K562 (cell line): ENCODE results near the gene CHAD.

Source experiments
- CEBPB ChIP-seq: fragments of 450-650 bp; IDR thresholded peaks from 2 replicates; pipeline ENCODE4 v1.6.1; 2016; ENCODE audit warnings: missing genetic modification characterization, missing compliant biosample characterization
- FOS ChIP-seq: IDR thresholded peaks from 3 replicates; pipeline ENCODE4 v1.6.1; 2011; ENCODE audit not compliant: insufficient read length; ENCODE audit errors: extremely low read depth
- SMARCA5 ChIP-seq: fragments of 450-650 bp; IDR thresholded peaks from 2 replicates; pipeline ENCODE4 v1.6.1; 2016
- TAF1 ChIP-seq: IDR thresholded peaks from 2 replicates; pipeline ENCODE4 v1.6.1; 2011; ENCODE audit warnings: mild to moderate bottlenecking, low read length, moderate library complexity; ENCODE audit not compliant: insufficient read depth, control insufficient read depth, severe bottlenecking; ENCODE audit errors: extremely low read depth
- ZBTB17 ChIP-seq: fragments of 450-650 bp; formaldehyde crosslinking; IDR thresholded peaks from 2 replicates; pipeline ENCODE4 v1.4.0; 2020; ENCODE audit warnings: mild to moderate bottlenecking
- TF ChIP-seq, protein P1 (sequence below): fragments of 250-450 bp; sonication (Bioruptor Pico); IDR thresholded peaks from 2 replicates; pipeline ENCODE4 v1.5.0; 2020; ENCODE audit warnings: mild to moderate bottlenecking, borderline replicate concordance
- TF ChIP-seq, protein P2 (sequence below), 3 experiments: IDR thresholded peaks in 2 of 3; conservative IDR thresholded peaks in 1 of 3; 2 replicates each; pipeline ENCODE4 v1.5.1; 2011 to 2012; ENCODE audit warnings: low read length in 3 of 3, mild to moderate bottlenecking in 3 of 3, control low read depth in 2 of 3, improper control_type of control experiment in 1 of 3, inconsistent platforms in 1 of 3, low read depth in 1 of 3, mixed read lengths in 1 of 3, moderate library complexity in 1 of 3; ENCODE audit not compliant: insufficient read depth in 2 of 3

DNA sequence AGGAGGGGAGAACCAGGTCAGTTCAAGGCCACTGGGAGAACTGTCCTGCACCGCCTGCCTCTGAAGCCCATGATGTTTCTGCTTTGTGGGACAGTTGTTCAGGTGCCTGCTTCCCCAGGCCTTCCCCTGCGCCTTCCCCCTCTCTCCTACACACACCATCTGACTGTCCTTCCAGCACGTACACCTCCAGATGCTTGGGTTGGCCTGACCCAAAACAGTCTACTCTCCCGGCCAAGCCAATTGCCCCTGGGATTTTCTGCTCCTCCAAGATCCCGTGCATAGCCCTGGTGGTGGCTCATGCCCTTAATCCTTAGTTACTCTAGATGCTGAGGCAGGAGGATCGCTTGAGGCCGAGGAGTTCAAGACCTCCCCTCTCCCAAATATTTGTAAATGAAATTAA lies 9.3 kb upstream of the CHAD start:
- TF ChIP-seq, protein P1, sequence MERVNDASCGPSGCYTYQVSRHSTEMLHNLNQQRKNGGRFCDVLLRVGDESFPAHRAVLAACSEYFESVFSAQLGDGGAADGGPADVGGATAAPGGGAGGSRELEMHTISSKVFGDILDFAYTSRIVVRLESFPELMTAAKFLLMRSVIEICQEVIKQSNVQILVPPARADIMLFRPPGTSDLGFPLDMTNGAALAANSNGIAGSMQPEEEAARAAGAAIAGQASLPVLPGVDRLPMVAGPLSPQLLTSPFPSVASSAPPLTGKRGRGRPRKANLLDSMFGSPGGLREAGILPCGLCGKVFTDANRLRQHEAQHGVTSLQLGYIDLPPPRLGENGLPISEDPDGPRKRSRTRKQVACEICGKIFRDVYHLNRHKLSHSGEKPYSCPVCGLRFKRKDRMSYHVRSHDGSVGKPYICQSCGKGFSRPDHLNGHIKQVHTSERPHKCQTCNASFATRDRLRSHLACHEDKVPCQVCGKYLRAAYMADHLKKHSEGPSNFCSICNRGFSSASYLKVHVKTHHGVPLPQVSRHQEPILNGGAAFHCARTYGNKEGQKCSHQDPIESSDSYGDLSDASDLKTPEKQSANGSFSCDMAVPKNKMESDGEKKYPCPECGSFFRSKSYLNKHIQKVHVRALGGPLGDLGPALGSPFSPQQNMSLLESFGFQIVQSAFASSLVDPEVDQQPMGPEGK (CRISPR knock-in tag): no peak
- TF ChIP-seq, protein P2, sequence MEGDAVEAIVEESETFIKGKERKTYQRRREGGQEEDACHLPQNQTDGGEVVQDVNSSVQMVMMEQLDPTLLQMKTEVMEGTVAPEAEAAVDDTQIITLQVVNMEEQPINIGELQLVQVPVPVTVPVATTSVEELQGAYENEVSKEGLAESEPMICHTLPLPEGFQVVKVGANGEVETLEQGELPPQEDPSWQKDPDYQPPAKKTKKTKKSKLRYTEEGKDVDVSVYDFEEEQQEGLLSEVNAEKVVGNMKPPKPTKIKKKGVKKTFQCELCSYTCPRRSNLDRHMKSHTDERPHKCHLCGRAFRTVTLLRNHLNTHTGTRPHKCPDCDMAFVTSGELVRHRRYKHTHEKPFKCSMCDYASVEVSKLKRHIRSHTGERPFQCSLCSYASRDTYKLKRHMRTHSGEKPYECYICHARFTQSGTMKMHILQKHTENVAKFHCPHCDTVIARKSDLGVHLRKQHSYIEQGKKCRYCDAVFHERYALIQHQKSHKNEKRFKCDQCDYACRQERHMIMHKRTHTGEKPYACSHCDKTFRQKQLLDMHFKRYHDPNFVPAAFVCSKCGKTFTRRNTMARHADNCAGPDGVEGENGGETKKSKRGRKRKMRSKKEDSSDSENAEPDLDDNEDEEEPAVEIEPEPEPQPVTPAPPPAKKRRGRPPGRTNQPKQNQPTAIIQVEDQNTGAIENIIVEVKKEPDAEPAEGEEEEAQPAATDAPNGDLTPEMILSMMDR (IDR thresholded peaks at IDR 0.05 in 2 of 3, conservative IDR thresholded peaks at IDR 0.05 in 1 of 3; ENCODE audit: insufficient read depth in 2 of 3, low read depth in 1 of 3, low read length in 3 of 3): no peak
- TF ChIP-seq CEBPB (tag) (no peak), ZBTB17 (CRISPR knock-in tag) (no peak), FOS (no peak), SMARCA5 (no peak), TAF1 (no peak)
